Activated CD8-positive, alpha-beta T cell treated with anti-CD3 and anti-CD28 coated beads for 36 hours (primary cell): Measurements from ENCODE around the gene EFCAB12. TPM values are rescaled to one million over a fixed set of nuclear protein-coding genes. Genes with fewer than 3 reads are reported as not detected.
A peak's percentile ranks its signal among the peaks of the same experiment; 100 is the strongest.
"Not testable (repeated sequence)": the region's sequence is repeated elsewhere in the genome, so short reads cannot be mapped to it uniquely, and the experiment has no call there.

ENCODE experiments used
- ATAC-seq: fragments of 200-7000 bp; cut with Tn5 transposase; one replicate; pipeline ENCODE4 v1.10.0; 2021; ENCODE audit warnings: mild to moderate bottlenecking, moderate library complexity
- CTCF ChIA-PET: fragments of 350-600 bp; sonication (Branson Sonifier 250); formaldehyde crosslinking; loops from one replicate; lab custom pipeline; 2021; ENCODE audit warnings: antibody characterized with exemption; lab: Charles Lee
- POLR2A ChIA-PET: fragments of 350-600 bp; sonication (Branson Sonifier 250); formaldehyde crosslinking; loops from one replicate; lab custom pipeline; 2021; ENCODE audit warnings: antibody characterized with exemption; lab: Charles Lee
- DNase-seq: peaks from one replicate; pipeline ENCODE4 v3.0.0-alpha.2; 2020
- H3K27ac Mint-ChIP-seq: one replicate; pipeline ENCODE4 v1.8.0; 2021; ENCODE audit warnings: mild to moderate bottlenecking, mixed read lengths
- H3K27me3 Mint-ChIP-seq: one replicate; pipeline ENCODE4 v1.8.0; 2021; ENCODE audit warnings: mixed read lengths
- H3K36me3 Mint-ChIP-seq: one replicate; pipeline ENCODE4 v1.8.0; 2021; ENCODE audit warnings: low read depth, mixed read lengths
- H3K4me1 Mint-ChIP-seq: one replicate; pipeline ENCODE4 v1.8.0; 2021; ENCODE audit warnings: low read depth, mixed read lengths
- H3K4me3 Mint-ChIP-seq: one replicate; pipeline ENCODE4 v1.8.0; 2021; ENCODE audit warnings: mild to moderate bottlenecking, moderate library complexity, mixed read lengths
- H3K9me3 Mint-ChIP-seq: one replicate; pipeline ENCODE4 v1.8.0; 2021; ENCODE audit warnings: mixed read lengths
- intact Hi-C: fragments of 100-400 bp; cut with micrococcal nuclease; formaldehyde crosslinking; loops from one replicate; pipeline ENCODE4 v1.10.0; 2022
- total RNA-seq, 2 experiments: library from RNA; stranded (reverse); gene quantifications; one replicate each; pipeline ENCODE4 v1.2.3, GENCODE V29; 2021
- TF ChIP-seq, protein P1 (sequence below): fragments of 200-600 bp; IDR thresholded peaks from one replicate; pipeline ENCODE4 v1.8.0; 2022; ENCODE audit warnings: antibody characterized with exemption, mild to moderate bottlenecking

The EFCAB12 gene
- total RNA-seq, 2 experiments from 2014 or later = 0.56 to 0.65 TPM

DNA sequence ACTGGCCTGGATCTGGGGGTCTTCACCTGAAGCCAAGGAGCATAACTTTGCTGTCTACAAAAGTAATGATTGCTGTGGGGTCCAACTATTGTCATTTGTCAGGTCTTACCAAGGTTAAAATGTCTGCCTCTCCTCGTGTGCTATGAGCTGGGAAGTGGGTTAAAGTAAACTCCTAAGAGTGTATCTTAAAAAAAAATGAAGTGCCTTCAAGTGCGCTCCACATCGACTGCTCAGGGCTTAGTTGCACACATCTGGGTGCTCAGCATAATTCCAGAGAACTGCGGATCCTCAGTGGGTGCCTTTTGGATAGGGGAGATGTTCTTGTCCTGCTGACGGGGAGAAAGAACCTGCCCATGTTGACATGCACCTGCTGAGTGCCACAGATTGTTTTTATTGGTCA lies 40.9 kb downstream of the EFCAB12 start:
- H3K36me3 Mint-ChIP-seq = peaks cover 34% of the 10 kb centered on the region
- no peaks in the 10 kb centered on the region for H3K9me3 Mint-ChIP-seq
- no peaks in the 10 kb centered on the region for H3K4me1 Mint-ChIP-seq
- ChIA-PET POLR2A (interaction anchor here (0.7 to 2.1 kb wide), 3 partner anchors 12 to 792 kb away, joined by 3 to 7 read pairs (median 4); a partner anchor contains a TSS), CTCF (interaction anchor here (1.3 to 1.4 kb wide), 2 partner anchors 12 to 59 kb away, joined by 3 read pairs; no protein-coding TSS in a partner anchor)
- intact Hi-C loops = no loop called here
- ATAC-seq = no peak
- TF ChIP-seq, protein P1, sequence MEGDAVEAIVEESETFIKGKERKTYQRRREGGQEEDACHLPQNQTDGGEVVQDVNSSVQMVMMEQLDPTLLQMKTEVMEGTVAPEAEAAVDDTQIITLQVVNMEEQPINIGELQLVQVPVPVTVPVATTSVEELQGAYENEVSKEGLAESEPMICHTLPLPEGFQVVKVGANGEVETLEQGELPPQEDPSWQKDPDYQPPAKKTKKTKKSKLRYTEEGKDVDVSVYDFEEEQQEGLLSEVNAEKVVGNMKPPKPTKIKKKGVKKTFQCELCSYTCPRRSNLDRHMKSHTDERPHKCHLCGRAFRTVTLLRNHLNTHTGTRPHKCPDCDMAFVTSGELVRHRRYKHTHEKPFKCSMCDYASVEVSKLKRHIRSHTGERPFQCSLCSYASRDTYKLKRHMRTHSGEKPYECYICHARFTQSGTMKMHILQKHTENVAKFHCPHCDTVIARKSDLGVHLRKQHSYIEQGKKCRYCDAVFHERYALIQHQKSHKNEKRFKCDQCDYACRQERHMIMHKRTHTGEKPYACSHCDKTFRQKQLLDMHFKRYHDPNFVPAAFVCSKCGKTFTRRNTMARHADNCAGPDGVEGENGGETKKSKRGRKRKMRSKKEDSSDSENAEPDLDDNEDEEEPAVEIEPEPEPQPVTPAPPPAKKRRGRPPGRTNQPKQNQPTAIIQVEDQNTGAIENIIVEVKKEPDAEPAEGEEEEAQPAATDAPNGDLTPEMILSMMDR = no peak
- H3K27me3 Mint-ChIP-seq = no peaks in the 10 kb centered on the region
- DNase-seq = no peak
- H3K27ac Mint-ChIP-seq = no peak overlapping the region
- H3K4me3 Mint-ChIP-seq = no peak overlapping the region

DNA sequence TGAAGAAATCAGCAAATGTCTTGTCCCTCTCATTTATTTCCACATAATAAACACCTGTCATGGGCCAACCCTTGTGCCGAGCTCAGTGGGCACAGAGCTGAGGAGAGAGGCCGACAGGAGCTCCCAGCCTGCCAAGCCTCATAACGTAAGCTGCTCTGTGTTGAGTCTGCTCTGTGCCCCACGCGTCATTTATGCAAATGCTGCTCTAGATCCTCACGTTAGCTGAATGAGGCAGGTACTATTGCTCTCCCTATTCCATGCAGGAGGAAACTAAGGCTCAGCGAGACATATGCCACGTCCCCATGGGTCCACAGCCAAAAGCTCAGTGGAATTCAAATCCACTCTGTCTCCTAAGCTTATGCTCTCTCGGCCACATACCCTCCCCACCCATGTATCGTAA lies 41.5 kb downstream of the EFCAB12 start:
- intact Hi-C loops = no loop called here
- TF ChIP-seq, protein P1 = no peak
- H3K9me3 Mint-ChIP-seq = no peaks in the 10 kb centered on the region
- no peaks in the 10 kb centered on the region for H3K4me1 Mint-ChIP-seq
- DNase-seq = no peak
- ChIA-PET POLR2A (interaction anchor here (1.0 to 2.1 kb wide), 2 partner anchors 13 to 71 kb away, joined by 4 to 7 read pairs; a partner anchor contains a TSS), CTCF (interaction anchor here (1.3 to 1.4 kb wide), 2 partner anchors 13 to 58 kb away, joined by 3 read pairs; no protein-coding TSS in a partner anchor)
- no peak overlapping the region for H3K4me3 Mint-ChIP-seq
- no peak for ATAC-seq
- peaks cover 30% of the 10 kb centered on the region for H3K36me3 Mint-ChIP-seq
- H3K27me3 Mint-ChIP-seq = no peaks in the 10 kb centered on the region
- no peak overlapping the region for H3K27ac Mint-ChIP-seq

DNA sequence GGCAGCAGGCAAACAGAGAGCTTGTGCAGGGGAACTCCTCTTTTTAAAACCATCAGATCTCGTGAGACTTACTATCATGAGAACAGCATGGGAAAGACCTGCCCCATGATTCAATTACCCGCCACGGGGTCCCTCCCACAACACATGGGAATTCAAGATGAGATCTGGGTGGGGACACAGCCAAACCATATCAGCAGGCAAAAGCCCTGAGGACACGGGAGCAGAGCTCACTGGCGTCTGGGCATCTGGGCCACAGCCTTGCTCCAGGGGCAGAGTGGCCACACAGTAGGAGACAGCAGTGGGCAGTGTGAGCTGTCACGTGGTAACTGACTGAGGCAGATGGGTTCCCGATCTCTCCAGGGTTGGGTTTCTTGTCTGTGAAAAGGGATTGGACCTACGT lies 42.9 kb downstream of the EFCAB12 start:
- H3K9me3 Mint-ChIP-seq, H3K4me1 Mint-ChIP-seq, DNase-seq, H3K4me3 Mint-ChIP-seq, H3K27me3 Mint-ChIP-seq, intact Hi-C loops, CTCF ChIA-PET, H3K27ac Mint-ChIP-seq, ATAC-seq, POLR2A ChIA-PET: not testable (repeated sequence)
- peaks cover 23% of the 10 kb centered on the region for H3K36me3 Mint-ChIP-seq

DNA sequence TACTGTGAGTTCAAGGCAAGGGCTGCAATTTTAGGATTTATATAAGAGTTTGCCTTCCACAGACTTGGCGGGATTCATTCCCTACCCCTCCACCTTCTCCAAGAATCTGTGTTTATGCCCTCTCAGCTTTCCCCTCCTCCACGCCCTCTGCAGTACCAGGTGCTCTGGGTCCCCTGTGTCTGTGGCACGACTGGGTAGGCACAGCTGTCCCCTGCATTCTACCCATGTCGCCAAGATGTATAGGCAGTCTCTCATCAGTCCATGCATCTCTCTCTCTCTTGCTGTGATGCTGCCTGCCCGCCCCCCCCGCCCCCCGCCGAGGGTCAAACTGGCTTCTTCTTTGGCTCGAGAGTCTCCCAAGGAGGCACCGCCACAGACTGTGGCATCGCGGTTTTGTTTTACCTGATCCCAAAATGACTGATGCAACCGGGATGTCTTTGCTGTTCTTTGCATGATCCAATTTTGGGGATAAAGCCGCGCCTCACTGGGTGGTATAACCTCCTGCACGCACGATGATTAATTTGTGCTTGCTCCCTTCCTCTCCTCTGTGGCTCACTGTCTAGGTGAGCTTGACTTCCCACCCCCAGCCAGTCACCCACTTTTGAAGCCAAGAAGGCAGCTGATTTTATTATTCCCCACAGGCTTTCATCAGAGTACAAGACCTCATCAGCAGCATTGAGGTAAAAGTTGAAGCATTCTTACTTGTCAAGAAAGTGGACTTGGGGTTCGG lies 43.7 kb downstream of the EFCAB12 start:
- Mint-ChIP-seq H3K9me3 (no peaks in the 10 kb centered on the region), H3K27me3 (no peaks in the 10 kb centered on the region), H3K36me3 (peaks cover 22% of the 10 kb centered on the region), H3K4me3 (no peak overlapping the region), H3K27ac (peak overlapping the region; percentile 21), H3K4me1 (no peaks in the 10 kb centered on the region)
- ChIA-PET POLR2A (no interaction called here), CTCF (interaction anchor here (1.4 kb wide), 1 partner anchor 73 kb away, joined by 4 read pairs; no protein-coding TSS in a partner anchor)
- DNase-seq (no peak), ATAC-seq (no peak)
- TF ChIP-seq, protein P1 = no peak
- intact Hi-C loops = no loop called here

DNA sequence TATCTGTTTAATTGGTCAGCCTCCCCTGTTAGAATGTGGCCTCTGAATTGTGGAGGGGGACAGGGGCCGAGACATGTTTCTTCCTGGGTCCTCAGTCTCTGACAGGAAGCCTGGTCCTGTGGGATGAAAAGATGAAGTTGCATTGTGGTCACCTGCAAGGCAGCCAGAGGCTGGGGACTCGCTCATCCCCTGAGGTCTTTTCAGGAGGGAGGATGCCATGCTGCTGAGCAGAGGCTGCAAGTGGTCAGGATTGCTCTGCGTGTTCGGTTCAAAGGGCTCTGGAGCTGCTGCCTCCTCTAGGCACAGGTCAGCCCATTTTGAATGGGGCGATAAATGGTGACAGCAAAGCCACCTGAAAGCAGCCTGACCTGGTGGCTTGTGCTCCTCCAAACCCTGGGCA lies 44.3 kb downstream of the EFCAB12 start:
- H3K36me3 Mint-ChIP-seq = peaks cover 16% of the 10 kb centered on the region
- H3K27me3 Mint-ChIP-seq, ATAC-seq, intact Hi-C loops, H3K4me1 Mint-ChIP-seq, H3K9me3 Mint-ChIP-seq, DNase-seq, H3K4me3 Mint-ChIP-seq, H3K27ac Mint-ChIP-seq: not testable (repeated sequence)
- POLR2A ChIA-PET = interaction anchor here (1.4 kb wide), 1 partner anchor 11 kb away, joined by 4 read pairs; no protein-coding TSS in a partner anchor
- CTCF ChIA-PET = interaction anchor here (0.7 to 1.9 kb wide), 18 partner anchors 10 to 414 kb away, joined by 3 to 11 read pairs (median 5); partner anchors contain the start of genes EFCAB12, IFT122 and MBD4
